Stimulated activated CD4-positive, alpha-beta T cell treated with anti-CD3 and anti-CD28 coated beads, Interleukin-4, amount 100 ng/mL, for 48 hours (primary cell): ENCODE data around the gene FAM24A.

Source experiments
- DNase-seq, 2 donors: peaks; one replicate each; pipeline ENCODE4 v3.0.0-alpha.2; 2020; ENCODE audit warnings: low read depth in 2 of 2

FAM24A gene

GRCh38 chr10:122930140-122930539 is 19.7 kb downstream of the FAM24A start:
- DNase-seq = no peak

- no peak for DNase-seq
These were observed 20.9 kb downstream of the FAM24A start for GRCh38 chr10:122931088-122931906.

DNA sequence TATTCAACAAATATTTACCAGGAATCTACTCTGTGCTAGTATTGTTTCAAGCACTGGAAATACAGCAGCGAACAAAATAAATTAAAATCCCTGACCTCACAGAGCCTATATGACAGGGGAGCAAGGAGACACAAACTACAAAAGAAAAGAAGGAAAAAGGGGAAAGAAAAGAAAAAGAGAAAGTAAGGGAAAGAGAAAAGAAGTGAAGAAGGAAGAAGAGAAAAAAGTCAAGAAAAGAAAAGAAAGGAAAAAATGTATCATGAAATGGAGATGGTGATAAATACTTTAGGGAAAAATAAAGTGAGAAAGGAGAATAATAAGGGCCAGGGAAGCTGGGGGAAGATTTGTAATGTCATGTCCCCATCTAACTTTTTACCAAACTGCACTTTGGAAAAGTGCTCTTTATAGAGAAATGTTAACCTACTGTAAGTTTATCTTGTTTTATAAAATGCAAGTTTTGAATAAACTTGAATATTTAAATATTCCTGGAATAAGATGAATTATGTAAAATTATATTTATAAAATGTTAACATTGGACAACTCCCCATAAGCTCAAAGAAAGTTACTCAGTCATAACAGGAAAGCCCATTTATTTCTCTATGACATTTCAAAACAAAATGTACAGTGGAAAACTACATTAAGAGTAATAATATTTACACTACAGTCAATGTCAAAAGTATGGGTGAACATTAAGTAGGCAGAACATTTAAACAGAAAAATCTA is 28.9 kb downstream of the FAM24A start:
- no peak for DNase-seq

- DNase-seq = no peak
These were observed 29.6 kb downstream of the FAM24A start for GRCh38 chr10:122939856-122940543.

- no peak for DNase-seq
These were observed 38.9 kb downstream of the FAM24A start for GRCh38 chr10:122949296-122949695.

DNA sequence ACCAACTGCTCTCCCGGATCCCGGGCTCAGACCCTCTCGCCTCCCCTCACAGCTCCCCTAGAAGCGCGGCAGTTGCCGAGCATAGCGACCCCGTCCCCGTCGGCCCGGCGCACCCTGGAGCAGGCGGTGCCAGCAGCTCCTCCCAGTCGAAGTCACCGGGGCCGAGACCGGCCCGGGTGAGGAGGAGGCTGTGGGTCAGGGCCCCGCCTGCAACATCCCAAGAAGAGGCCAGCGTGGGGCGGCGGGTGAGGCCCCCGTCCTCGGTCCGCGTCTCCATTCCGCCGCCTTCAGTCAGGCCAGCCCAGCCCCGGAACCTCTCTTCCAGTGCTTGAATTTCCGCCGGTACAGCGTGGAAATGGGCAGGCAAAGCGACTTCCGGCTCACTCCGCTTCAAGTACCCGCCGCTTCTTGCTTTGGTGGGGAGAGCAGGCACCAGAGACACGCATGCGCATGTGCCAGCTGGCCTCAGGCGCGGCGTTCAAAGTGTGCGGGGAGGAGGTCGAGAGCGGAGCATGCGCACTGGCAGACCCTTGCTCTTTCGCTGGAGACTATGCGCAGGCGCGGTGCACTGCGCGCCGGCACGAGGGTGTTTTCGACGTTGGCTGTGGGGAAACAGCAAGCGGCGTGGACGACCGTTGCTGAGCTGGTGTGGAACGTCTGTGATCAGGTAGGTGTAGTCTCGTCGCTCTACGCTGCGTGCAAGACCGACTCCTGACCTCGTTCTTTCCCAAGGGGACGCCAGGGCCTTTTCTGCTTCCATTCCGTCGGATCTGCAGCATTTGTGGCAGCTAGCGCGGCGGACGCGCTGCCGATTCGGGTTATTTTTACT is 43.7 kb downstream of the FAM24A start, which contains the start of gene C10orf88:
C10orf88 (minus strand) TSS at position 326 of the 829 bp plus-strand sequence; CDS start at position 277, 49 bp downstream.
- peak; percentile 88 to 95 for DNase-seq

DNA sequence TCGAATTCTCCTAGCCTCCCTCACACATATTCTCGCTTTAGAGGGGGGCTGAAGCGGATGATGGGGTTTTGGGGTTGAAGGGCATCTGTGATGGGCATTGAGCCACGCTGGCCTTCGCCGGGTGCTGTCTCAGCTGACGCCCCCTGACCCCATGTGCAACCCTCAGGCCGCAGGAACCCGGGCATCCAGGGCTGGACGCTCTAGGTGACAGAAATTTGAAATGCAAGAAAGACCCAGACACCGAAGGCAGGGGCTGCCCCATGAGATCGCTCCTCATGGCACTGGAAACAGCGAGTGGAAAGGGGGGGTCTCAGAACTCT is 44.3 kb downstream of the FAM24A start:
- DNase-seq = no peak

GRCh38 chr10:122955892-122956291 is 45.5 kb downstream of the FAM24A start:
- DNase-seq = no peak

- no peak for DNase-seq
These were observed 47.1 kb downstream of the FAM24A start for GRCh38 chr10:122957474-122957873.

- DNase-seq = no peak
These were observed 52.0 kb downstream of the FAM24A start for GRCh38 chr10:122962405-122962804.
